Measurements from ENCODE around the gene NECTIN4. TPM values are rescaled to one million over a fixed set of nuclear protein-coding genes. Genes with fewer than 3 reads are reported as not detected.

NECTIN4 gene
- total and polyA plus RNA-seq, 2 of the 8 experiments (the other 6 are each of a cell fraction or from before 2014, with no cell fraction given) = 0.19 to 0.71 TPM

GRCh38 chr1:161021165-161021969 is 68.0 kb downstream of the NECTIN4 start (continued):
- TF ChIP-seq TCF12 (IDR thresholded peaks at IDR 0.05; ENCODE audit: low read depth, low read length) = peak; percentile 52; the same call in 1 of the 2 replicates
- no peak for TF ChIP-seq EGR1 (IDR thresholded peaks at IDR 0.05; ENCODE audit: borderline replicate concordance, low read depth, low read length)
- TF ChIP-seq PHF8 (conservative IDR thresholded peaks at IDR 0.05; ENCODE audit: low read depth, low read length) = peak; percentile 69
- TF ChIP-seq POLR2A (IDR thresholded peaks at IDR 0.05; ENCODE audit: control extremely low read depth in 1 of 2, low read depth in 2 of 2, low read length in 2 of 2) = peak; percentile 87 to 95
- TF ChIP-seq CEBPB (IDR thresholded peaks at IDR 0.05; ENCODE audit: low read depth, low read length) = no peak
- no peak for TF ChIP-seq CBX8 (IDR thresholded peaks at IDR 0.05; ENCODE audit: borderline replicate concordance, low read depth, low read length)
- peak; percentile 95 for TF ChIP-seq E2F6 (IDR thresholded peaks at IDR 0.05)
- TF ChIP-seq RXRA (IDR thresholded peaks at IDR 0.05; ENCODE audit: insufficient read depth, low read depth, low read length) = no peak
- peak; percentile 58 for TF ChIP-seq SP2 (IDR thresholded peaks at IDR 0.05; ENCODE audit: low read length)
- peak; percentile 88 for TF ChIP-seq MAX (IDR thresholded peaks at IDR 0.05)
- TF ChIP-seq TAF7 (optimal IDR thresholded peaks at IDR 0.05; ENCODE audit: borderline replicate concordance, low read depth, low read length) = peak; percentile 82
- TF ChIP-seq CHD1 (IDR thresholded peaks at IDR 0.05; ENCODE audit: low read depth, low read length) = no peak
- TF ChIP-seq TEAD4 (IDR thresholded peaks at IDR 0.05; ENCODE audit: low read depth, low read length) = 0 out of 2 replicates have a peak, but pooled peaks have one; percentile 50
- TF ChIP-seq CREB1 (IDR thresholded peaks at IDR 0.05) = peak; percentile 93
- peak; percentile 54; the same call in 1 of the 2 replicates for TF ChIP-seq RFX5 (IDR thresholded peaks at IDR 0.05; ENCODE audit: borderline replicate concordance, low read depth, low read length)
- TF ChIP-seq TBP (IDR thresholded peaks at IDR 0.05; ENCODE audit: low read depth, low read length) = peak; percentile 83
- no peak for TF ChIP-seq SIRT6 (IDR thresholded peaks at IDR 0.05; ENCODE audit: low read length)
